K562 (cell line): ENCODE results near the gene ENDOD1. TPM values are rescaled to one million over a fixed set of nuclear protein-coding genes. Genes with fewer than 3 reads are reported as not detected.

Experiments used
- ATAC-seq: fragments of 200-7000 bp; cut with Tn5 transposase; 3 replicates; pipeline ENCODE4 v1.9.1; 2020; ENCODE audit warnings: moderate library complexity
- BruUV-seq: library from RNA; stranded (reverse); fragments of 400-500 nt; replicated peaks from 2 replicates; lab custom pipeline; 2021; lab: Mats Ljungman, UMichigan
- CTCF ChIA-PET: fragments of 300-600 bp; formaldehyde crosslinking; extraction: SDS; loops from one replicate; lab custom pipeline; 2021; ENCODE audit warnings: low intra/inter-chr PET ratio; lab: Yijun Ruan, JAX
- POLR2A ChIA-PET: fragments of 300-600, 350-650 bp; sonication (Branson Sonifier 250); formaldehyde crosslinking; extraction: SDS; loops from one replicate; lab custom pipeline; 2021; ENCODE audit warnings: antibody characterized with exemption, inconsistent platforms; lab: Yijun Ruan, JAX
- DNase-seq, 4 experiments: peaks; one replicate each; pipeline versions ENCODE4 v3.0.0 to v3.0.0-alpha.2; 2011 to 2018; ENCODE audit warnings: low spot score in 3 of 4, mixed read lengths in 3 of 4; ENCODE audit errors: extremely low read depth in 1 of 4
- FAIRE-seq: peaks from 2 replicates; lab custom pipeline; 2011; peaks lifted over from hg19 to GRCh38; lab: Jason Lieb, UNC
- H2AFZ ChIP-seq: 2 replicates; pipeline ENCODE4 v1.6.0; 2011; ENCODE audit warnings: low read depth, low read length, control low read depth, inconsistent platforms
- H3K27ac ChIP-seq: fragments of 200-600 bp; 3 replicates; pipeline ENCODE4 v1.8.0; 2011; ENCODE audit warnings: low read depth, mild to moderate bottlenecking, control low read depth, inconsistent platforms, low read length, moderate library complexity, mixed read lengths; ENCODE audit errors: extremely low read depth
- H3K27me3 ChIP-seq, 2 experiments: fragments of 300-600 bp in 1 of 2; 2 replicates in 1 of 2; 3 replicates in 1 of 2; pipeline versions ENCODE4 v1.6.0 to v1.8.0; 2011; ENCODE audit warnings: inconsistent platforms in 2 of 2, low read length in 2 of 2, mild to moderate bottlenecking in 1 of 2, mixed read lengths in 1 of 2, moderate library complexity in 1 of 2; ENCODE audit not compliant: control insufficient read depth in 2 of 2, insufficient read depth in 2 of 2
- H3K36me3 ChIP-seq: fragments of 300-600 bp; 3 replicates; pipeline ENCODE4 v1.8.0; 2011; ENCODE audit warnings: mild to moderate bottlenecking, low read length, inconsistent platforms; ENCODE audit not compliant: control insufficient read depth, insufficient read depth
- H3K4me1 ChIP-seq, 2 experiments: fragments of 200-600 bp in 1 of 2; replicated peaks in 1 of 2; 2 replicates in 1 of 2; 3 replicates in 1 of 2; pipeline versions ENCODE4 v1.5.1 to v1.8.0; 2011; ENCODE audit warnings: inconsistent platforms in 2 of 2, low read length in 2 of 2, mild to moderate bottlenecking in 1 of 2, mixed read lengths in 1 of 2, moderate library complexity in 1 of 2; ENCODE audit not compliant: control insufficient read depth in 2 of 2, insufficient read depth in 2 of 2
- H3K4me2 ChIP-seq: 2 replicates; pipeline ENCODE4 v1.6.1; 2011; ENCODE audit warnings: low read length, control low read depth, inconsistent platforms, mixed read lengths; ENCODE audit not compliant: insufficient read depth
- H3K4me3 ChIP-seq: fragments of 200-600 bp; sonication (generic), shearing (Covaris generic); 2 replicates; pipeline ENCODE4 v1.5.1; 2016; ENCODE audit warnings: control low read depth, inconsistent platforms
- H3K79me2 ChIP-seq: fragments of 200-600 bp; 3 replicates; pipeline ENCODE4 v1.8.0; 2011; ENCODE audit warnings: low read length, inconsistent platforms; ENCODE audit not compliant: control insufficient read depth, insufficient read depth
- H3K9ac ChIP-seq, 2 experiments: 2 replicates each; pipeline versions ENCODE4 v1.6.0 to v1.6.1; 2011; ENCODE audit warnings: low read depth in 2 of 2, low read length in 2 of 2, control low read depth in 1 of 2, inconsistent platforms in 1 of 2, mild to moderate bottlenecking in 1 of 2, mixed read lengths in 1 of 2; ENCODE audit not compliant: insufficient read depth in 1 of 2
- H3K9me1 ChIP-seq: one replicate; pipeline ENCODE4 v1.6.0; 2011; ENCODE audit warnings: inconsistent platforms, mild to moderate bottlenecking, low read length, moderate library complexity; ENCODE audit not compliant: control insufficient read depth, insufficient read depth
- H3K9me3 ChIP-seq: replicated peaks from 2 replicates; pipeline ENCODE4 v1.5.1; 2011; ENCODE audit warnings: low read depth, low read length, inconsistent platforms; ENCODE audit not compliant: control insufficient read depth, insufficient read depth
- H4K20me1 ChIP-seq: replicated peaks from 2 replicates; pipeline ENCODE4 v1.6.1; 2011; ENCODE audit warnings: low read length, inconsistent platforms, mixed read lengths; ENCODE audit not compliant: control insufficient read depth, insufficient read depth
- BHLHE40 ChIP-seq: IDR thresholded peaks from 2 replicates; pipeline ENCODE4 v1.6.1; 2011; ENCODE audit warnings: low read length, improper control_type of control experiment
- FOSL1 ChIP-seq: fragments of 200-800 bp; sonication (Bioruptor generic); conservative IDR thresholded peaks from 2 replicates; pipeline ENCODE4 v1.6.1; 2016; ENCODE audit warnings: missing genetic modification characterization, missing compliant biosample characterization
- MECOM ChIP-seq: fragments of 250-450 bp; sonication (Bioruptor Pico); IDR thresholded peaks from 2 replicates; pipeline ENCODE4 v1.8.0; 2022; ENCODE audit warnings: inconsistent platforms
- NELFE ChIP-seq: IDR thresholded peaks from 2 replicates; pipeline ENCODE4 v1.6.1; 2011; ENCODE audit warnings: mild to moderate bottlenecking; ENCODE audit not compliant: insufficient read depth, insufficient read length
- NKRF ChIP-seq: fragments of 450-650 bp; IDR thresholded peaks from 2 replicates; pipeline ENCODE4 v1.6.1; 2016; ENCODE audit warnings: borderline replicate concordance
- WGBS: fragments of 100-300 bp; shearing (Covaris generic); methylation state at CpG from one replicate; pipeline ENCODE4 v1.1.6; 2016; ENCODE audit warnings: low coverage, mixed read lengths; ENCODE audit not compliant: insufficient coverage; ENCODE audit errors: missing lambda C conversion rate; 5-methylcytosine and 5-hydroxymethylcytosine counted together
- in situ Hi-C: fragments of 300-500 bp; cut with MboI; formaldehyde crosslinking; loops from 4 replicates; pipeline ENCODE4 v1.15.0; 2018; ENCODE audit warnings: inconsistent platforms, mixed read lengths
- intact Hi-C: fragments of 100-400 bp; cut with micrococcal nuclease; formaldehyde crosslinking; loops from 2 replicates; pipeline ENCODE4 v1.14.2; 2022
- polyA plus RNA-seq, 8 experiments: library from polyadenylated mRNA; depleted of rRNA in 4 of 8; stranded (reverse) in 5 of 8; unstranded in 3 of 8; fragments of >200 nt; fragmentation: Nextera tagmentation in 2 of 8; fragmentation: Illumina TruSeq in 1 of 8; extraction: Ambion mirVana in 2 of 8; extraction: Trizol in 1 of 8; gene quantifications; 2 replicates each; pipeline versions ENCODE4 v1.2.1 to v1.2.3, GENCODE V29; 2011 to 2014; ENCODE audit warnings: inconsistent platforms in 1 of 8, missing spikeins in 1 of 8
- total RNA-seq, 7 experiments: library from RNA; depleted of rRNA in 6 of 7; stranded (reverse); fragments of >200 nt in 6 of 7; fragmentation: Illumina TruSeq in 2 of 7; extraction: Trizol in 2 of 7; gene quantifications; 2 replicates each; pipeline versions ENCODE4 v1.2.1 to v1.2.3, GENCODE V29; 2011 to 2021; ENCODE audit warnings: low replicate concordance in 1 of 7
- TF ChIP-seq, protein P1 (sequence below): fragments of 450-650 bp; formaldehyde crosslinking; IDR thresholded peaks from 2 replicates; pipeline ENCODE4 v1.4.0; 2022; ENCODE audit warnings: missing genetic modification characterization
- TF ChIP-seq, protein P2 (sequence below): fragments of 200-600 bp; sonication (generic); IDR thresholded peaks from one replicate; pipeline ENCODE4 v1.6.1; 2012; ENCODE audit warnings: mild to moderate bottlenecking, low read depth, low read length, inconsistent platforms

The ENDOD1 gene
- total and polyA plus RNA-seq, 9 of the 15 experiments (the other 6 are each of a cell fraction or from before 2014, with no cell fraction given): 4.2 to 11.8 (median 9.3) TPM

DNA sequence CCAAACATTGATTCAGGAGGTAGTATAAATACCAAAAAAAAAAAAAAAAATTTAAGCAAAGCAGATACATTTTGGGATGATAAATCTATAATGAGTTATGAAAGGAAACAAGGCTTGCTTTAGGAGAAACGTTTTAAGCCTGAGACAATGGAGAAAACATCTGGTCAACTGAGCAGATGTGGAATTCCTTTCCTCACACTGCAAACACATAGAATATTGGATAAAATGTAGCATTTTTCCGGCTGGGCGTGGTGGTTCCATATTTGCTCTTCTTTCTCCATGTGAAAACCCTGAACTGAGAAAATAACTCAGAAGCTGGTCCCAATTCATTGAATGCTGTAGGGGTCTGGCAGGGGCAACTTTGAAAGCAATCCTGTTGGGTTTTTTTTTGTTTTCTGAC is 33.9 kb downstream of the ENDOD1 start:
- Histone ChIP-seq H3K36me3 (peaks cover 2% of the 10 kb centered on the region; the same call in 2 of the 3 replicates), H3K4me1 (peaks cover 6 to 7% of the 10 kb centered on the region in 2 experiments; a peak in 1 of 5 replicates), H3K27ac (no peak overlapping the region), H3K4me3 (no peak overlapping the region), H3K79me2 (no peaks in the 10 kb centered on the region; the same call in 2 of the 3 replicates), H4K20me1 (no peaks in the 10 kb centered on the region), H3K9me1 (no peaks in the 10 kb centered on the region), H3K27me3 (no peaks in the 10 kb centered on the region), H3K4me2 (no peak overlapping the region), H2AFZ (no peak overlapping the region), H3K9ac (no peak overlapping the region), H3K9me3 (no peaks in the 10 kb centered on the region)
- 65% methylated on average over 3 of the region's 3 CpGs for WGBS
- no peak for FAIRE-seq
- POLR2A ChIA-PET: no interaction called here
- CTCF ChIA-PET: no interaction called here
- no peak for ATAC-seq
- BruUV-seq: no TSS peak
- in situ Hi-C loops: no loop called here
- DNase-seq: no peak
- intact Hi-C loops: no loop called here
- TF ChIP-seq NKRF (no peak), MECOM (CRISPR knock-in tag) (no peak), NELFE (no peak), FOSL1 (tag) (no peak), BHLHE40 (no peak)
- TF ChIP-seq, protein P1, sequence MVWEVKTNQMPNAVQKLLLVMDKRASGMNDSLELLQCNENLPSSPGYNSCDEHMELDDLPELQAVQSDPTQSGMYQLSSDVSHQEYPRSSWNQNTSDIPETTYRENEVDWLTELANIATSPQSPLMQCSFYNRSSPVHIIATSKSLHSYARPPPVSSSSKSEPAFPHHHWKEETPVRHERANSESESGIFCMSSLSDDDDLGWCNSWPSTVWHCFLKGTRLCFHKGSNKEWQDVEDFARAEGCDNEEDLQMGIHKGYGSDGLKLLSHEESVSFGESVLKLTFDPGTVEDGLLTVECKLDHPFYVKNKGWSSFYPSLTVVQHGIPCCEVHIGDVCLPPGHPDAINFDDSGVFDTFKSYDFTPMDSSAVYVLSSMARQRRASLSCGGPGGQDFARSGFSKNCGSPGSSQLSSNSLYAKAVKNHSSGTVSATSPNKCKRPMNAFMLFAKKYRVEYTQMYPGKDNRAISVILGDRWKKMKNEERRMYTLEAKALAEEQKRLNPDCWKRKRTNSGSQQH (CRISPR knock-in tag): no peak
- TF ChIP-seq, protein P2, sequence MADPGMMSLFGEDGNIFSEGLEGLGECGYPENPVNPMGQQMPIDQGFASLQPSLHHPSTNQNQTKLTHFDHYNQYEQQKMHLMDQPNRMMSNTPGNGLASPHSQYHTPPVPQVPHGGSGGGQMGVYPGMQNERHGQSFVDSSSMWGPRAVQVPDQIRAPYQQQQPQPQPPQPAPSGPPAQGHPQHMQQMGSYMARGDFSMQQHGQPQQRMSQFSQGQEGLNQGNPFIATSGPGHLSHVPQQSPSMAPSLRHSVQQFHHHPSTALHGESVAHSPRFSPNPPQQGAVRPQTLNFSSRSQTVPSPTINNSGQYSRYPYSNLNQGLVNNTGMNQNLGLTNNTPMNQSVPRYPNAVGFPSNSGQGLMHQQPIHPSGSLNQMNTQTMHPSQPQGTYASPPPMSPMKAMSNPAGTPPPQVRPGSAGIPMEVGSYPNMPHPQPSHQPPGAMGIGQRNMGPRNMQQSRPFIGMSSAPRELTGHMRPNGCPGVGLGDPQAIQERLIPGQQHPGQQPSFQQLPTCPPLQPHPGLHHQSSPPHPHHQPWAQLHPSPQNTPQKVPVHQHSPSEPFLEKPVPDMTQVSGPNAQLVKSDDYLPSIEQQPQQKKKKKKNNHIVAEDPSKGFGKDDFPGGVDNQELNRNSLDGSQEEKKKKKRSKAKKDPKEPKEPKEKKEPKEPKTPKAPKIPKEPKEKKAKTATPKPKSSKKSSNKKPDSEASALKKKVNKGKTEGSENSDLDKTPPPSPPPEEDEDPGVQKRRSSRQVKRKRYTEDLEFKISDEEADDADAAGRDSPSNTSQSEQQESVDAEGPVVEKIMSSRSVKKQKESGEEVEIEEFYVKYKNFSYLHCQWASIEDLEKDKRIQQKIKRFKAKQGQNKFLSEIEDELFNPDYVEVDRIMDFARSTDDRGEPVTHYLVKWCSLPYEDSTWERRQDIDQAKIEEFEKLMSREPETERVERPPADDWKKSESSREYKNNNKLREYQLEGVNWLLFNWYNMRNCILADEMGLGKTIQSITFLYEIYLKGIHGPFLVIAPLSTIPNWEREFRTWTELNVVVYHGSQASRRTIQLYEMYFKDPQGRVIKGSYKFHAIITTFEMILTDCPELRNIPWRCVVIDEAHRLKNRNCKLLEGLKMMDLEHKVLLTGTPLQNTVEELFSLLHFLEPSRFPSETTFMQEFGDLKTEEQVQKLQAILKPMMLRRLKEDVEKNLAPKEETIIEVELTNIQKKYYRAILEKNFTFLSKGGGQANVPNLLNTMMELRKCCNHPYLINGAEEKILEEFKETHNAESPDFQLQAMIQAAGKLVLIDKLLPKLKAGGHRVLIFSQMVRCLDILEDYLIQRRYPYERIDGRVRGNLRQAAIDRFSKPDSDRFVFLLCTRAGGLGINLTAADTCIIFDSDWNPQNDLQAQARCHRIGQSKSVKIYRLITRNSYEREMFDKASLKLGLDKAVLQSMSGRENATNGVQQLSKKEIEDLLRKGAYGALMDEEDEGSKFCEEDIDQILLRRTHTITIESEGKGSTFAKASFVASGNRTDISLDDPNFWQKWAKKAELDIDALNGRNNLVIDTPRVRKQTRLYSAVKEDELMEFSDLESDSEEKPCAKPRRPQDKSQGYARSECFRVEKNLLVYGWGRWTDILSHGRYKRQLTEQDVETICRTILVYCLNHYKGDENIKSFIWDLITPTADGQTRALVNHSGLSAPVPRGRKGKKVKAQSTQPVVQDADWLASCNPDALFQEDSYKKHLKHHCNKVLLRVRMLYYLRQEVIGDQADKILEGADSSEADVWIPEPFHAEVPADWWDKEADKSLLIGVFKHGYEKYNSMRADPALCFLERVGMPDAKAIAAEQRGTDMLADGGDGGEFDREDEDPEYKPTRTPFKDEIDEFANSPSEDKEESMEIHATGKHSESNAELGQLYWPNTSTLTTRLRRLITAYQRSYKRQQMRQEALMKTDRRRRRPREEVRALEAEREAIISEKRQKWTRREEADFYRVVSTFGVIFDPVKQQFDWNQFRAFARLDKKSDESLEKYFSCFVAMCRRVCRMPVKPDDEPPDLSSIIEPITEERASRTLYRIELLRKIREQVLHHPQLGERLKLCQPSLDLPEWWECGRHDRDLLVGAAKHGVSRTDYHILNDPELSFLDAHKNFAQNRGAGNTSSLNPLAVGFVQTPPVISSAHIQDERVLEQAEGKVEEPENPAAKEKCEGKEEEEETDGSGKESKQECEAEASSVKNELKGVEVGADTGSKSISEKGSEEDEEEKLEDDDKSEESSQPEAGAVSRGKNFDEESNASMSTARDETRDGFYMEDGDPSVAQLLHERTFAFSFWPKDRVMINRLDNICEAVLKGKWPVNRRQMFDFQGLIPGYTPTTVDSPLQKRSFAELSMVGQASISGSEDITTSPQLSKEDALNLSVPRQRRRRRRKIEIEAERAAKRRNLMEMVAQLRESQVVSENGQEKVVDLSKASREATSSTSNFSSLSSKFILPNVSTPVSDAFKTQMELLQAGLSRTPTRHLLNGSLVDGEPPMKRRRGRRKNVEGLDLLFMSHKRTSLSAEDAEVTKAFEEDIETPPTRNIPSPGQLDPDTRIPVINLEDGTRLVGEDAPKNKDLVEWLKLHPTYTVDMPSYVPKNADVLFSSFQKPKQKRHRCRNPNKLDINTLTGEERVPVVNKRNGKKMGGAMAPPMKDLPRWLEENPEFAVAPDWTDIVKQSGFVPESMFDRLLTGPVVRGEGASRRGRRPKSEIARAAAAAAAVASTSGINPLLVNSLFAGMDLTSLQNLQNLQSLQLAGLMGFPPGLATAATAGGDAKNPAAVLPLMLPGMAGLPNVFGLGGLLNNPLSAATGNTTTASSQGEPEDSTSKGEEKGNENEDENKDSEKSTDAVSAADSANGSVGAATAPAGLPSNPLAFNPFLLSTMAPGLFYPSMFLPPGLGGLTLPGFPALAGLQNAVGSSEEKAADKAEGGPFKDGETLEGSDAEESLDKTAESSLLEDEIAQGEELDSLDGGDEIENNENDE: no peak
